Spleen (tissue), 11 donors: Measurements from ENCODE around the gene FLT1. TPM values are rescaled to one million over a fixed set of nuclear protein-coding genes. Genes with fewer than 3 reads are reported as not detected.
A peak's percentile ranks its signal among the peaks of the same experiment; 100 is the strongest.

Experiments
- DNase-seq: peaks from one replicate; pipeline ENCODE4 v3.0.0-alpha.2; 2020
- H3K27ac ChIP-seq, 8 donors: fragments of 200-600 bp; sonication (generic) in 7 of 8; 1 replicate in 4 of 8; 2 replicates in 4 of 8; pipeline versions ENCODE4 v1.5.0 to v1.8.0; 2016 to 2021; ENCODE audit warnings: inconsistent platforms in 4 of 8, mild to moderate bottlenecking in 4 of 8, moderate library complexity in 1 of 8
- H3K27me3 ChIP-seq, 7 donors: fragments of 200-600 bp; sonication (generic) in 6 of 7; replicated peaks in 1 of 7; 1 replicate in 4 of 7; 2 replicates in 3 of 7; pipeline versions ENCODE4 v1.5.0 to v1.8.0; 2016 to 2021; ENCODE audit warnings: inconsistent platforms in 3 of 7, mild to moderate bottlenecking in 1 of 7
- H3K36me3 ChIP-seq, 6 donors: fragments of 200-600 bp; sonication (generic) in 5 of 6; 1 replicate in 4 of 6; 2 replicates in 2 of 6; pipeline versions ENCODE4 v1.5.0 to v1.8.0; 2016 to 2021; ENCODE audit warnings: inconsistent platforms in 2 of 6
- H3K4me1 ChIP-seq, 6 donors: fragments of 200-600 bp; sonication (generic) in 5 of 6; 1 replicate in 3 of 6; 2 replicates in 3 of 6; pipeline versions ENCODE4 v1.5.0 to v1.8.0; 2016 to 2021; ENCODE audit warnings: inconsistent platforms in 3 of 6
- H3K4me3 ChIP-seq, 8 donors: fragments of 200-600 bp; sonication (generic) in 7 of 8; 1 replicate in 4 of 8; 2 replicates in 4 of 8; pipeline versions ENCODE4 v1.5.0 to v1.8.0; 2016 to 2021; ENCODE audit warnings: inconsistent platforms in 4 of 8, mild to moderate bottlenecking in 4 of 8, moderate library complexity in 2 of 8
- H3K9me3 ChIP-seq, 8 donors: fragments of 200-600 bp; sonication (generic) in 7 of 8; 1 replicate in 4 of 8; 2 replicates in 4 of 8; pipeline versions ENCODE4 v1.5.0 to v1.8.0; 2016 to 2021; ENCODE audit warnings: inconsistent platforms in 4 of 8
- CTCF ChIP-seq, 11 experiments: fragments of 200-600 bp in 7 of 11; fragments of 450-650 bp in 4 of 11; sonication (generic) in 4 of 11; IDR thresholded peaks in 8 of 11; conservative IDR thresholded peaks in 3 of 11; 1 replicate in 7 of 11; 2 replicates in 4 of 11; pipeline versions ENCODE4 v1.4.0 to v1.8.0; 2016 to 2021; ENCODE audit warnings: antibody characterized with exemption in 11 of 11, inconsistent platforms in 4 of 11, mild to moderate bottlenecking in 1 of 11
- POLR2A ChIP-seq, 3 donors: fragments of 450-650 bp; IDR thresholded peaks; one replicate each; pipeline ENCODE4 v1.5.1; 2017; ENCODE audit warnings: antibody characterized with exemption in 3 of 3, mild to moderate bottlenecking in 1 of 3
- POLR2AphosphoS5 ChIP-seq, 3 donors: sonication (generic); formaldehyde crosslinking; IDR thresholded peaks; one replicate each; pipeline ENCODE4 v1.5.1; 2017; ENCODE audit warnings: antibody characterized with exemption in 3 of 3
- WGBS, 5 donors: extraction: QIAGEN DNeasy Blood & Tissue Kit in 3 of 5; methylation state at CpG; one replicate each; pipeline versions ENCODE4 v1.1.5 to v1.1.7; 2013 to 2018; 5-methylcytosine and 5-hydroxymethylcytosine counted together
- intact Hi-C: fragments of 100-400 bp; cut with DNase I; formaldehyde crosslinking; loops from one replicate; pipeline ENCODE4 v1.15.0; 2023; ENCODE audit warnings: low total_unique reads
- polyA plus RNA-seq, 3 donors: library from polyadenylated mRNA; stranded (reverse); fragments of 200-250 nt; gene quantifications; one replicate each; pipeline ENCODE4 v1.2.1, GENCODE V29; 2013
- total RNA-seq, 7 donors: library from RNA; depleted of rRNA in 3 of 7; stranded (reverse); fragments of >200 nt in 3 of 7; fragmentation: NEBNext Ultra II Directional in 4 of 7; extraction: Animal tissue kit (Norgen Biotek cat#: 25700) in 4 of 7; gene quantifications; one replicate each; pipeline versions ENCODE4 v1.1.0 to v1.2.1, GENCODE V29; 2016 to 2021
- donor health status: healthy with polysubstance abuse.
- donor health status: DM: no; HTN: no; CAD: no; lungs with moderate emphysema.
- donor health status: DM: no; HTN: no; CAD: no.
- donor health status: Bipolar disorder and iron deficiency.
- donor health status: healthy.
- donor health status: DM: no; HTN: no; CAD: no.
- donor health status: DM: yes; HTN: yes; CAD: no.

FLT1 gene
- total and polyA plus RNA-seq, 10 donors, result 1.2 to 70.6 (median 55.4) TPM

GRCh38 chr13:28320884-28321574, 173.9 kb downstream of the FLT1 start:
- no peak overlapping the region for H3K4me3 ChIP-seq
- no peaks in the 10 kb centered on the region for H3K9me3 ChIP-seq
- intact Hi-C loops, result loop anchor here (5.0 to 10.0 kb wide), 2 partner anchors 316 to 474 kb away; no protein-coding TSS in a partner anchor
- TF ChIP-seq POLR2A (IDR thresholded peaks at IDR 0.05) (no peak), CTCF (IDR thresholded peaks at IDR 0.05 in 8 of 11, conservative IDR thresholded peaks at IDR 0.05 in 3 of 11) (no peak), POLR2AphosphoS5 (IDR thresholded peaks at IDR 0.05) (no peak)
- peaks cover 0 to 33% (median 17%) of the 10 kb centered on the region in 6 donors for H3K4me1 ChIP-seq
- no peak overlapping the region for H3K27ac ChIP-seq
- peaks cover 0 to 7% (median 0%) of the 10 kb centered on the region in 6 donors for H3K36me3 ChIP-seq
- 84 to 95% (median 92%) methylated on average over 11 of the region's 11 CpGs for WGBS, 5 donors
- H3K27me3 ChIP-seq, result no peaks in the 10 kb centered on the region
- no peak for DNase-seq

- Histone ChIP-seq H3K27ac (no peak overlapping the region), H3K27me3 (no peaks in the 10 kb centered on the region), H3K9me3 (no peaks in the 10 kb centered on the region), H3K36me3 (peaks cover 0 to 7% (median 0%) of the 10 kb centered on the region in 6 donors), H3K4me3 (no peak overlapping the region), H3K4me1 (peaks cover 0 to 34% (median 17%) of the 10 kb centered on the region in 6 donors)
- intact Hi-C loops, result loop anchor here (5.0 to 10.0 kb wide), 2 partner anchors 317 to 475 kb away; no protein-coding TSS in a partner anchor
- no peak for DNase-seq
- TF ChIP-seq POLR2AphosphoS5 (IDR thresholded peaks at IDR 0.05) (no peak), CTCF (IDR thresholded peaks at IDR 0.05 in 8 of 11, conservative IDR thresholded peaks at IDR 0.05 in 3 of 11) (no peak), POLR2A (IDR thresholded peaks at IDR 0.05) (no peak)
- 82 to 90% (median 88%) methylated on average over 6 of the region's 6 CpGs for WGBS, 5 donors
Observed at GRCh38 chr13:28320209-28320608, 174.7 kb downstream of the FLT1 start.

GRCh38 chr13:28319528-28319927, 175.4 kb downstream of the FLT1 start:
- WGBS, 5 donors, result 70 to 77% (median 76%) methylated on average over 5 of the region's 5 CpGs
- TF ChIP-seq CTCF (IDR thresholded peaks at IDR 0.05 in 8 of 11, conservative IDR thresholded peaks at IDR 0.05 in 3 of 11) (no peak), POLR2AphosphoS5 (IDR thresholded peaks at IDR 0.05) (peak in 1 of 3 donors; percentile 25)
- peaks cover 0 to 27% (median 15%) of the 10 kb centered on the region in 6 donors for H3K4me1 ChIP-seq
- no peaks in the 10 kb centered on the region for H3K27me3 ChIP-seq
- DNase-seq, result no peak
- H3K36me3 ChIP-seq, result peaks cover 0 to 7% (median 0%) of the 10 kb centered on the region in 6 donors
- H3K27ac ChIP-seq, result no peak overlapping the region
- H3K4me3 ChIP-seq, result no peak overlapping the region
- H3K9me3 ChIP-seq, result no peaks in the 10 kb centered on the region
- intact Hi-C loops, result no loop called here

GRCh38 chr13:28318496-28318895, 176.4 kb downstream of the FLT1 start:
- no peak for DNase-seq
- H3K36me3 ChIP-seq, result peaks cover 0 to 7% (median 0%) of the 10 kb centered on the region in 6 donors
- H3K27ac ChIP-seq, result no peak overlapping the region
- H3K4me1 ChIP-seq, result peaks cover 0 to 19% (median 6%) of the 10 kb centered on the region in 6 donors
- no peak overlapping the region for H3K4me3 ChIP-seq
- no peaks in the 10 kb centered on the region for H3K9me3 ChIP-seq
- intact Hi-C loops, result no loop called here
- TF ChIP-seq POLR2A (IDR thresholded peaks at IDR 0.05) (no peak), CTCF (IDR thresholded peaks at IDR 0.05 in 8 of 11, conservative IDR thresholded peaks at IDR 0.05 in 3 of 11) (no peak), POLR2AphosphoS5 (IDR thresholded peaks at IDR 0.05) (no peak)
- H3K27me3 ChIP-seq, result no peaks in the 10 kb centered on the region
- 69 to 81% (median 70%) methylated on average over 7 of the region's 7 CpGs for WGBS, 5 donors
